GM18511 (cell line): Measurements from ENCODE around the gene ADGRL2.

Experiments used
- ATAC-seq: cut with Tn5 transposase; IDR thresholded peaks from one replicate; pipeline ENCODE4 v1.9.1; 2021; ENCODE audit warnings: mild to moderate bottlenecking, moderate library complexity; ENCODE audit not compliant: unreplicated experiment

ADGRL2 gene

DNA sequence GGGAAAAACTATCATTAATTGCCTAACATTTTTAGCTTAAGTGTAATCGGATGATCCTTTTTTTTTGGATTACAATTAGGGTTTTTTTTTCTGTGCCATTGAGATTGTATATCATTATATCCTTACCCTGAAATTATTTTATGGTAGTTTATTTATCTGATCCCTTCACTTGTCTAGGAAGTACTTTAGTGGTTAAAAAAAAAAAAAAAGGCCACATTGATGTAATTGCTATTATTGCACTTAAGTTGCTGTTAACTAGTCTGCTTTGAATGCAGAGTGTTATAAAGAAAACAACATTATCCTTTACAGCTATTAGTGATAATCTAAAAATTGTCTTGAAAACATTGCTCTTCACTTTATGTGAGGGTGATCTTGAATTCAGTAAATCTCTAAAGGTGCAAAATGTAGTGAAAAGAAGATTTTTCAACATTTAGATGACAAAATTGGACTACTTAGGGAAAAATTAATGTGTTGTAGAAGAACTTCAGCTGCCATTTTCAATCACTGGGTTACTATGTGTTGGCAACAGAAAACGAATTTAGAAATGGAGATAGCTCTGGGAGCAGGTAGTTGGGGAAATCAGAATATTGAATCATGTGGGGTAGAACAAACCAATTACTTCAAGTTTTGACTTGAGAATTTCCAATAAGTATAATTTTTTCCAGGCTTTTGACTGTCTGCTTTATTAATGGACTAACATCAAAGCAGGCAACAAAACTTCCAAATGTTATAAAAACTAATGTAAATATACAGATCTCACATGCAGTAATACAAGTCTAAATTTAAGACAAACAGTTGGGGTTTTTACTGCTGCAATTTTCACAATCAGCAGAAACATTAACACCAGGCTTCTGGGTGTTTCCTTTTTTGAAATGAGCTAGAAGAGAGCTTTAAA is 5.0 kb downstream of the ADGRL2 start:
- ATAC-seq, result no peak

DNA sequence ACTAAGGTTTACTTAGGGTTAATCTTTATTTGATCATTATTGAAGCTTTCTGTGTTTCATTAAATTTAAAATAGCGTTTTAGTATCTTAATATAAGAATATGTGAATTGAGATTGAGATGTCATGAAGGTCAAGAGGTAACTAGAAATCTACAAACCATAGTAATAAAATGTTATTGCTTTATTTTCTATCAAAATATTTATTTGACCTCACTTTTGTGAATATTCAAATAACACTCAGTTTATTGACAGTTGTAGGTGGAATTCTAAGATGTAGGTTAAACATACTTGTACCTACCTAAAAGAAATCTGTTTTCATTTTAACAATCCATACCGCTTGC is 5.7 kb downstream of the ADGRL2 start:
- ATAC-seq, result no peak

DNA sequence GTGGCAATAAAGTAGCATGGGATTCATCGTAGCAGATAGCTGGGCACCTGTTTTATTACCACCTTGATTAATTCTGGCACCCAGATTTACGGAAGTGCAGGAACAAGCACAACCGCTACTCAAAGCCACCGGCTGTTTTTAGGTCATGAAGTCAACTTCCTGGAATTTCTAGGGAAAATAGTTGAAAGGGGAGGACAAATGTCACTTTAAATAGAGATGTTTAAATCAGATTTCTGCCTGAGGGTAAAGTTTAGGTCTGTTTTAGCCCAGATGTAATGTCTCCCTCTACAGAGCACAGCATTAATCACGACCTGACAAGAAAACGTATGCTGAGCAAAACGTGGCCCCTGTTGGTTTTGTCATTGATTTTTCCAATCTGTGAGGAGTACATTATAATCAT is 8.0 kb downstream of the ADGRL2 start:
- no peak for ATAC-seq

DNA sequence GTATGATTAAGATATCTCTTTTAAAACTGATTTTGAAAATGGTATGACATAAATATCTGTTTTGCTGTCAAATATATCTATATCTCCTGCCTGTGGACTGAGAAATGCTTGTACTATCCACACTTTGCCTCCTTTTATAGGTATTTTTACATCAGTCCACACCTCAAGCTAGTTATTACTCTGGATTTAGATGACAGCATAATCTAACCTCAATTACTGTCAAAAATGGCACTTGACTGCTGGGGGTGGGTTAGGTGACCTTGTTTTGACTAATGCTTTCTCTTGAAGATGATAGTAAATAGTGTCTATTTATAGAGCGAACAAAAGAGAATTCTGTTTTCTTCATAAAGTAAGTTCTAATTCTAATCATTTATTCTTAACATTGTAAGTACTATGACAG is 9.1 kb downstream of the ADGRL2 start:
- no peak for ATAC-seq

DNA sequence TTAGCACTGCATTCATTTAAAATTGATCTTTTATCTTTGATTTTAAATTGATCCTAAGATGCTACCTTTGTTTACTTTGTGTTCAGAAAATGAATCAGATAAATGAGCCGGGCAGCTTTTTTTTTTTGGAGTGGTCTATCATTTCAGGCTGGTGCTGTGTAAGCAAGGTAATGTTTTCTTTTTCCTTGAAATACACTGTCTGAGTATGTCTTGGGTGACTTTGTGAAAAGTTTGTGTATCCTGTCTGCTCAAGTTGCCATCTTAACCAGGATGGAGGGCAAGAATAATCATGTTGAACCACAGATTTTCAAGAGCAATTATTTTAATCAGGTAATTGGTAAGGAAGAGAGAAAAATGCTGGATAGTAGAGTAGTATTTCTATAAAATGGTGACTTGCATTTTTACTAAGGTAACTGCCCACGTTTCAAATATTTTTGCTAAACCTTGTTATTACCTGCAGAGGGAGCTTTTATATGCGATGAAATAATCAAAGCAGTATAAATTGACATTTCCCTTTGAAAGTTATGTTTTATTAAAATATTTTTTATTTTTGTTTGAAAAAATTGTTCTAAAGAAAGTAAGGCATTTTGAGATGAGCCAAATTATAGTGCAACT is 11.1 kb downstream of the ADGRL2 start:
- no peak for ATAC-seq

GRCh38 chr1:81812712-81813111 is 12.0 kb downstream of the ADGRL2 start:
- no peak for ATAC-seq

GRCh38 chr1:81813691-81814090 is 13.0 kb downstream of the ADGRL2 start:
- ATAC-seq, result no peak

GRCh38 chr1:81819613-81820012 is 18.9 kb downstream of the ADGRL2 start:
- ATAC-seq, result no peak

DNA sequence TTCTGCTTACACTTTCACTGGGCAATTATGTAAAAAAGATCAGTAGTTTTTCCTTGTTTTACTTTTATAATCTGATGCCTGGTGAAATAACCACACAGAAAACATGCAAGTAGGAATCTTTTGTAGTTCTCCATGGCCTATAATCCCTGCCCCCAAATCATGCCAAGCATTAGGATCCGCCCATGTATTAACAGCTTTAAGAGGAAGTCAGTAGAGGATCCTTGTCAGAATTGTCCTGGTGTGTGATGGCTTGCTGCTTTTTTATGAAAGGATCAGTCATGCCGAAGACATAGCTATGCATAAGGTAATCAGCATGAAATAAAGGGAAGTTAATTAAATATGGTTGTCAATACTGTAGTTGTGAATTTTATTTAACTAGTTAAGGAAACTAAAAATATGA is 20.0 kb downstream of the ADGRL2 start:
- ATAC-seq, result no peak

DNA sequence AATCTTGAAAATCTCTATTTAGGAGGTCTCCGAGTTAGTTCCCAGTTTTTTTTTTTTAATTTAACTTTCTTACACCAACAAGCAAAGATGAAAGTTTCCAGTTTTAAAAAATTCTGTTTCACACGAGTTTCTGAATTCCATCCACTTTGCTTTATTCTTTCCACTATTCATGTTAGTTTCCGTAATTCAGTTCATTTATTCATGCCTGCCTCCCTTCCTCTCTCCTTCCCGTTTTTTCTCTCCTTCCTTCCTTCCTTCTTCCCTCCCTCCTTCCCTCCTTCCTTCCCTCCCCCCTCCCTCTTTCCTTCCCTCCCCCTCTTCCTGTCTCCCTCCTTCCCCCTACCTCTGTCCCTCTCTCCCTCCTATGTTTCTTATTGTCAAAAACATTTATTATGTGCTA is 22.3 kb downstream of the ADGRL2 start:
- ATAC-seq, result no peak

DNA sequence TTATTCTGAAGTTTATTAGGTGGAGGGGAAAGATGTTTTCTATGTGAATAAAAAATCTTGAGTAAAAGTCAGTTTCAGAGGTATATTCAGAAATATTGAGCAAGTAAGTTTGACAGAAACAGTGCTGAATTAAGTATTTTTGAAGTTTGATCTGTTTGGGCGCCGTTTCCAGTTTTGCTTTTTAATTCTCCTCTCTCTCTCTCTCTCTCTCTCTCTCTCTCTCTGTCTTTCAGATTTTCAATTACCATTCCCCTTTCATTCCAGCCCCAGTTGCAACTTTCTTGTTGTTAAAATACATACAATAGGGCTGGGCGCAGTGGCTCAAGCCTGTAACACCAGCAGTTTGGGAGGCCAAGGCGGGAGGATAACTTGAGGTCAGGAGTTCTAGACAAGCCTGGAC is 24.0 kb downstream of the ADGRL2 start:
- ATAC-seq, result no peak

GRCh38 chr1:81827942-81828341 is 27.2 kb downstream of the ADGRL2 start:
- no peak for ATAC-seq

DNA sequence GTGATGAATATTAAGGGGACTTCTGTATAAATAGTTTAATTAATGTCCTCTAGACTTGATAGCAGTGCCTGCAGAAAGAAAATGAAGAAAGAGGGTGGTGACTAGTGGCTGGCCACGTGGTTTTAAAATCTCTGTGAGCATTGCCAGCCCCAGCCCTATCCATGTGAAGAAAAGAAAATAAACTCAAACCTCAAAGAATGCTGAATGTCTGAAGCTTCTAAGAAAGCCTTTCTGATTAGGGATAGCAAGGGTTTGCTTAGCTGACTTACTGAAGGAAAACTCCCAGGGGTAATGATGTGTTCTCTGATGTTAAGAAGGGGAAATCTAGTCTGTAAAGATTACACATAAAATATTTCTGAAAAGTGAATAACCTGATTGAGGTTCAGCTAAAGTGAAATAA is 31.8 kb downstream of the ADGRL2 start:
- ATAC-seq, result no peak

- ATAC-seq, result no peak
These were observed 33.0 kb downstream of the ADGRL2 start for GRCh38 chr1:81833722-81834121.

GRCh38 chr1:81834268-81834667 is 33.5 kb downstream of the ADGRL2 start:
- ATAC-seq, result no peak

- ATAC-seq, result no peak
These were observed 34.4 kb downstream of the ADGRL2 start for GRCh38 chr1:81834921-81835698.

DNA sequence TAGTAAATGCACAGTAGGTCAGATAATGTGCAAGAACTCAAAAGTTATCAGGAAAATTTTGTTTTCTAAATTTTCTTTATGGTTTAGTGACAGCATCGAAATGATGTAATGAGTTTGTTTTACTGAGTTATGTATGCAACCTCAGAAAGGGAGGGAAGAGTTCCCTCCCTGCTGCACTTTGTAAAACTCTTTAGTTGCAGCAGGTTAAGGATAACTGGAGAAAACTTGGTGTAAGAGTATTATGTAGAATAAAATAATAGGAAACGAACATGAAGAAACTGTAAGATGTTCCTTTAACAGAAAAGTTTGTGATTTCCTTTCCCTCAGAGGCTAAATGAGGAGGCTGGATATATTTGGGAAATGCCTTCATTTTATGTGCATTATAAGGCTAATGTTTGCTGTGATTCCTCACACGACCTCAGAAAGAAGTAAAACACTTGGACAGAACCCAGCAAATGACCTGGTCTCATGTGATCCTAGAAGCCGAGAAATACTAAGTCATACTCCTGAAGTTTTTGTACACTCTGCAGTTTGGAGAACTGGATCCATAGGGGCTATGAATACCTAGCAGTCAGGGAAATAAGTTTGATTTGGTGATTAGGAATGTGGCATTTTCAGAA is 35.4 kb downstream of the ADGRL2 start:
- ATAC-seq, result no peak

GRCh38 chr1:81838600-81839218 is 38.0 kb downstream of the ADGRL2 start:
- ATAC-seq, result no peak

GRCh38 chr1:81840805-81841204 is 40.1 kb downstream of the ADGRL2 start:
- ATAC-seq, result no peak

- ATAC-seq, result no peak
These were observed 41.1 kb downstream of the ADGRL2 start for GRCh38 chr1:81841795-81842194.

DNA sequence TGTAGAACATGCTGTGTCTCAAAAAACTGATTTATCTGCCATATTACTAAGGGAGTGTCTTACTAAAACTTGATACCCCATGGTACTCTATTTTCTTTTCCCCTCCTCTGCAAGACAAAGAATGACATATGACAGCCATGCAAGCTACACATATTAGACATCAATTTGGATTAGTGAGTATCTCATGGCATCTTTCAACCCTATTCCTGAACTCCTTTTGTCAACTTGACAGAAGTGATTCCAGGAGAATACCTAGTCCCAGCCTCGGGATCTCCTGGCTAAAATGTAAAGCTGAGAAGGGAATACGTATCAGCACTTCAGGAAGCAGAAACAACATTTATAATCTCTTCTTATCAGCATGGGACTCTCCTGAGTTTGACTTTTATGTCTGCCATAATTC is 43.7 kb downstream of the ADGRL2 start:
- no peak for ATAC-seq
